Amniotic stem cell (primary cell): ENCODE results near the gene KCNT2.
A peak's percentile ranks its signal among the peaks of the same experiment; 100 is the strongest.
"Not testable (repeated sequence)": the region's sequence is repeated elsewhere in the genome, so short reads cannot be mapped to it uniquely, and the experiment has no call there.

Source experiments
- DNase-seq: peaks from one replicate; lab custom pipeline; 2025; lab: John Stamatoyannopoulos, UW

The KCNT2 gene

DNA sequence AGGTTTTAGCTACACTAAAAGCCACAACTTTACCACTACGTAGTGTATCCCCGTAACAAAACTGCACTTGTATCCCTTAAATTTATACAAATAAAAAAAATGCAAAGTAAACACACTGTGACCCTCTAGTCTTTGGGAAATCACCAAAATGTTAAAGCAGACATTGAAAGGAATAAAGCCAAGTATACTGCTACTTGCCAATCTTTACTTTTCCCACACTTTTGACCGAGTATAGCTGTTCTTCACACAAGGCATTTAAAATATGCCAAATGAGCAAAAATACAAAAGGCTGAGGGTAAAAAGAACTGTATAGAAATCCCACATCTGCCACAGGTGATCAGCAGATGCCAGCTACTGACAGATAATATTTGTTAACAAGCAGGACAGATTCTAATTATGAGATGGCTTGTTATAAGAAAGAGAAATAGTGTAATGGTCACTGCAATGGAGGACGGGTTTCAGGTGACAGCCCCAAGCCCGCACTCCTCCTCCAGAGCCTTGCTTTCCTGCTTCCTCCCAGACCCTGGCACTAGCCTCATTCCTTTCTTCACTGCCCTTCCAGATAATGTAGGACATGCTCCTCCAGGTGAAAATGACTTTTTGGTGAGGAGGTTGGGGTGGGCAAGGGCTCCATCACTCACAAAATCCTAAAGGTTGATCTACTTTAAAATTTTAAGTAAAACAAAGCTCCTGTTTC is 18.1 kb downstream of the KCNT2 start:
- DNase-seq, result no peak

DNA sequence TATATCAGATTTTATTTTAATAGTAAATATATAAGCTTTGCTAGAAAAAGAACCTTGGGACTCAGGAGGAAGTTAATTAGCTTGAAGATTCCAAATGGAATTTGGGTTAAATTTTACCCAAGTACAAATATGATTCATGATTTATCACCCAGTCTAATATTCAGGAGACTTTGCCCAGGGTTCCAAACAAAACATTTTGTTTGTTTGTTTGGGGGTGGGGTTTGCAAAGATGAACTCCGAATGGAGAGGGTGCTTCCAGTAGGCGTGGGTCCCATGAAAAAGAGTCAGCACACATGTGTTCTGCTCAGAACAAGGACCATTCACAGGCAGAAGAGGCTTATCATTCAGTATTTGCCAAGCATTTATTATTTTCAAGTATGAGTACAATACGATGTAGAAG is 23.5 kb downstream of the KCNT2 start:
- no peak for DNase-seq

DNA sequence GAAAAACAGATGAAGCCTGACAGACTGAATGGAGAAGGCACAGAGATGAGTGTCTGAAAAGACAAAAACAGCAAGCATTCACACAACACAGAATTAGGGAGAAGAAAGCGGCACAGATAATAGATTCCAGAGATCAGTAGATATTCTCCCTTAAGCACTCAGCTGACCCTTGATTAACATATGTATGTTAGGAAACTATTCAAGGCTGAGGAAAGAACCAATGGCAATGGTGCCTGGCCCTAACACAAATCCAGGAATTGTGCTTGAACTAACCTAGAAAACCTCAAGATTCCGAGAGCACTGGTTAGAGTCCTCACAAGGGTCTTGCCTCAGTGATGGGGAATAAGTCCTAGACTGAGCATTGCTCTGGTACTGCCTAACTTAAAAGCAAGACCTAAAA is 30.9 kb downstream of the KCNT2 start:
- no peak for DNase-seq

DNA sequence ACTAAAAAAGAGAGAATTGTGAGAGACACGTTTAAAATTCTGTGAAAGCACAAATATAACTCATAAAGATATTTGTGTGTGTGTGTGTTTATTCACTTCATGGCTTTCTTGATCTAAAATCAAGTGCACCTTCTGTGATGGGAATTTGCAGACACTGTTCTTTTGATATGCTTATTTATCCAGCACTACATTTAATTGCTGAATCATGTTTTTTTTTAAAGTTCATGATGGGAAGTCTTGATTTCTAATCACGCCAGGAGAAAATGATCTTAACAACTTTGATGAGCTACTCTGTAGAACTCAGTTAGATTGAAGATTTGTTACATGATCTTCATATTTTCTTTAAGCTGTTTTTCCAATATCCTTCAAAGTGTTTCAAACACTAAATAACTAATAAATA is 35.0 kb downstream of the KCNT2 start:
- DNase-seq, result no peak

DNA sequence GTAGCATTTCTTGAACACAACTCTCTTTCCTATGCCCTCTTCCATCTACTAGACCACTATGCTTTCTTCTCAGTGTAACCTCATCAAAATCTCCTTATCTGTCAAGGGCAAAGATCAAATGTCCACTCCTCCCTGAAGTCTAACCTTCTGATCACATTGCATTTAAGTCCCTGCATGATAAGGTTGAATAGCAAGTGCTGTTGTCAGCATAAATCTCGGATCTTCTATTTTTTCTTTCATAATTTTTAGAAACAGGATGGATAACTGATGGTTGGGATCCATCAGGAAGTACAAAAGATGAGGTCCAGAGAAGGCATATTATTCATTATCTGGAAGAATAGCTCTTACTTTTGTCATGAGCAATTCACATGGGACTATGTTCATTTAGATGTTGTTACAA is 41.0 kb downstream of the KCNT2 start:
- DNase-seq, result no peak

DNA sequence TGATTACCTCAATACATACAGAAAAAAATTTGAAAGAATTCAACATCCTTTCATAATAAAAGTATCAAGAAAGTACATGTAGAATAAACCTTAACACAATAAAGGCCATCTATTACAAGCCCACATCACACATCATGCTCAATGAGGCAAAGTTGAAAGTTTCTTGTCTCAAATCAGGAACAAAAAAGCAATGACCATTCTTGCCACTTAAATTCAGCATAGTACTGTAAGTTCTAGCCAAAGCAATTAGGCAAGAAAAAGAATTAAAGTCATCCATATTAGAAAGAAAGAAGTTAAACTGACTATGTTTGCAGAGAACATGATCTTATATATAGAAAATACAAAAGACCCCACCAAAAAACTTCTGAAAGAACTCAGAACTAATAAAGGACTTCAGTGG is 44.5 kb downstream of the KCNT2 start:
- DNase-seq, result no peak

DNA sequence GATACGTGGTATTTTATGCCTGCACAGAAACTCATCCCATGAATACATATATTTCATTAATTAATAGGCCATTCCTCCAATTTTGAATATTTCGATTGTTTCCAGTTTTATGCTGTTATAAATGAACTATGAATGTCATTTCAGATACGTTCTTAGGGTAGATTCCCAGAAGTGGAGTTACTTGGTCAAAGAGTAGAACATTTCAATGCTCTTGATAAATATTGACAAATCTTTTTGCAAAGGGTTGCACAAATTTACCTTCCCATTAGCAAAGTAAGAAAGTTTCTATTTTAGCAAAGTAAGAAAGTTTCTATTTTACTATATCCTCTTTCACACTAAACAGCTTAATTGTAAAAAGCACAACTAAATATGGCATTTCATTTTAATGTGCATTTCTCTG is 48.9 kb downstream of the KCNT2 start:
- DNase-seq, result no peak

DNA sequence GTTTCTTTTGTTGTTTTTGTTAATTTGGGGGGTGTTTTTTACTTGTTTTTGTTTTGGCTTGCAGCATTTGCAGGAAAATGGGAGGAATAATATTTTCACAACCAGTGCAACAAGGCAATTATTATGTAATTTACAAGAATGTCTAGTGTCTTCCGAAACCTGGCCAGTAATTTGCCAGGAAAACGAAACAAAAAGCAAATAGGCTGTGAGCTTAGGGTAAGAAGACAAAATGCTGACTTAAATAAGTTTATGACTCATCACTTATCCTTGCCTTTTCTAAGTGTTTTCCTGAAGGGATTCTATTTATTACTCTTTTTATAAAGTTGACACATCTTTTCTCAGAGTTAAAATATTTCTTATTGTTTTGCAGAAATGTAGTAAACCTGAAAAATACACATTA is 49.8 kb downstream of the KCNT2 start:
- DNase-seq, result peak; percentile 22

DNA sequence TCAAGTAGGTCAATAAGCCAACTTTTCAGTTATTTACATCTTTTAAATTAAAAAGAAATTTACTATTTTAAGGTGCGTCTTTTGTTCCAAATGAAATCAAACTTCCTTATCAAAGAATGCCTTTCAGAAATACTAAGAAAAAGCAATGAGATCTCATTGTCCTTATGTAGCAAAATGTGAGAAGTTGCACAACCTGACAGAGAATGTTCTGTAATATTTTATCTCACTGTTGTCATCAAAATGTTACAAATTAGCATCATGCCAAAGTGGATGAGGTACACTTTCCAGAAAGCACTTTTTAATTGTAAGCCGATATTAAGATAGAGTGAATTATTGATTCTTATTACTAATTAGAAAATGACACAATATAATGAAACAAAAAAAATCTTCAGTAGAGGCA is 50.4 kb downstream of the KCNT2 start:
- no peak for DNase-seq

DNA sequence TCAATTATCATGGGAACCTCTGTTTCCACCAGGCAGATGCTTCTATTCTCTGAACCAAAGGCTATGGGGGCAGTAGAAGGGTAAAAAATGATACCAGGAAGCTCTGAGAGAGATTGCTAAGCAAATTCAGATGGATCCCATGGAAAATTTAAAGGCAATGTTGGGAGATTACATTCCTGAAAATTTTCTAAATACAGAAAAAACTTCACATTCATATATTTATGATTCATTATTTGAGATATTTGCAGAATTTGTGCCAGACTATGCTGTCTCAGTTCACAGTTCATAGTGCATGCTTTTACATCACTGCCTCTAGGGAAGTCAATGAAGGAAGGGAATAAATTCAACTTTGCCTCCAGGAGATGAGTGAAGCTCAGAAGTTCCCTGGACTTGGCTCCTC is 57.5 kb downstream of the KCNT2 start:
- no peak for DNase-seq

DNA sequence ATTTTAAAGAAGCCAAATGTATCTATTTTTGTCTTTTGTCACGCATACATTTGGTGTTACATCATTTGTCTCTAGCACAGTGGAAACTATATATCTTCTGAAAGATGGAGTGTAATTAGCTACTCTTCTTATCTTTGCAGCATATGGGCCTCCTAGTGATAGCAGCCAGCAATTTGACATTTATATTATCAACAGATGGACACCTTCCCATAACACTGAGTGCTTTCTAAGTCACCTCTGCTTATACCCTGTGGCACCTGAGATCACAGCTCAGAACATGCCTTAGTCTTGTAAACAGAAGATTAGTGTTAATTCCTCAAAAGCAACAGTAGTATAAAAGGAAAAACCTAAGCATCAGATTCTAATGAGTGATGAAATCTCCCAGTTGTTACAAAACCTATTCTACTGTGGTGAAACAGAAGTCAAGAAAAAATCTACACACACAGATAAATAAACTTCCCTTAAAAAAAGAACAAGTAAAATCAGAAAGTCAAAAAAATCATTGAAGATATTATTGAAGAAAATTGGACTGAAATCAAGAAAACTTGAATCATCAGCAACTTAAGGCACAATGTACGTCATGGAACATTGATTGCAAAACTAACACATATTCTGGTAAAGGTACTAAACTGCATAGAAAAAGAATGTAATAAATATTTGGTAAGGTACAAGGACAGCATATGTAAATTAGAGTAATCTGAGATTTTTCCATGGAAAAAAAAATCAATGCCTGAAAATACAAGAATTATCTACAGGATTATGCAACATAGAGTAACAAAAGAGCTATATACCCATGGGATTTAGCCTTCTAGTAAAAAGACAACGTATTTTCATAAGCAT is 61.7 kb downstream of the KCNT2 start:
- no peak for DNase-seq

DNA sequence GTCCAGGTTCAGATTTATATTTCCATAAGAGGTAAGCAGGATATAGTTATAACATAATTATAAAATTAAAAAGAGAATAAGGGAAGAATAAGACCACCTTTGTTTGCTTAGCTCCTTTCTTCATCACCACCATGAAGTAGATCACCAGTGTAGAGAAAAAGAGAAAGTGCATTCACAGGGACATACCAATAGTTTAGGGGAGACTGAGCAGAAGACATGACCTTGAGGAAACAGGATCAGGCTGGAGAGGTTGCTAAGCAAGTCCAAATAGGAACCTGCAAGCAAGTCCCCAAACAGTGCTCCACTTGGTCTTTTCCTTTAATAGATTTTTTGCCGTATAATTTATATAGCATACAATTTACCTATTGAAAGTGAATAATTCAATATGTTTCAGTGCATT is 63.0 kb downstream of the KCNT2 start:
- DNase-seq, result no peak

DNA sequence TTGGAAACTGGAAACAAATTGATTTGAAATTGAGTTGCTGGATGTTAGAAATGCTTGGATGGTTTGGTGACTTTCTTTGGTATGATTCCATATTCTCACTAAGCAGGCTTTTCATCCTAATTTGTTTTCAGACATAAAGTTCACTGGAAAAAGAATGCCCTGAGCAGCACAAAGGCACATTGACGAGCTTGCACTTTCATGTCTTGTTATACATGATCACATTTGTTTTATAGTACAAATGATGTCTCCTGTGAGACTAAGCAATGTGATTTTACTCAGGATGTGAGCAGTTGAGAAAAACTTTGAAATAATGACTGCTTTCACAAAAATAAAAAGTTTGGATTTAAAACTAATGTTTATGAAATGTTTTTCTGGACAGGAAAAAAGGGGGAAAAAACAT is 63.6 kb downstream of the KCNT2 start:
- DNase-seq, result no peak

DNA sequence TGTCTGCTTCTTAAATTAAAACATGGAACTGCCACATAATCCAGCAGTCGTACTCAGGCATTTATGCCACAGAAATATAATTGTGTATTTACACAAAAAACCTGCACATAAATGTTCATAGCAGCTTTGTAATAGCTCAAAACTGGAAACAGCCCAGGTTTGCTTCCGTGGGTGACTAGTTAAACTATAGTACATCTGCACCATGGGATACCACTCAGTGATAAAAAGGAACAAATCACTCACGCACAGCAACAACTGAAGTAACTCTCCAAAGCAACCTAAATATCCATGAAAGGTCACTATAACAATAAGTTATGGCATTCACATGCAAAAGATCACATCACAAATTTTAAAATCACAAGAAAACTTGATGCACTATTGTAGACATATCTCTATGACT is 64.4 kb downstream of the KCNT2 start:
- DNase-seq, result no peak

DNA sequence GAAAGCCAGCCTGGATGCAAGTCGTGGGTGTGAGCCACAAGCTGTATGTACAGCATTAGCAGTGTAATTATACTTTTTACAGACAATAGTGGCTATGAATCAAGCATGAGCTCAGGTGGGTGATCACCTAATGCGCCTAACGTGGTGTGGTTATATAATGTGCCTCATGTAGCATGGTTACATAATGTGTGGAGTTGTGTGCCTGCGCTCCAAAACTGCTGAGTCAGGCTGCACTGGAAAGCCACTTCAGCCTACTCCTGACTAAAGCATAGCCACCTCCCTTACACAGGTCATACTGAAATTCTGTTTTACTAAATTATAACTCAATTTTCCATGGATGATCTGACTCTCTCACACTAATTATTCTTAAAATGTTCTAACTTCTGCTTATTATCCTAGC is 69.8 kb downstream of the KCNT2 start:
- DNase-seq, result no peak

DNA sequence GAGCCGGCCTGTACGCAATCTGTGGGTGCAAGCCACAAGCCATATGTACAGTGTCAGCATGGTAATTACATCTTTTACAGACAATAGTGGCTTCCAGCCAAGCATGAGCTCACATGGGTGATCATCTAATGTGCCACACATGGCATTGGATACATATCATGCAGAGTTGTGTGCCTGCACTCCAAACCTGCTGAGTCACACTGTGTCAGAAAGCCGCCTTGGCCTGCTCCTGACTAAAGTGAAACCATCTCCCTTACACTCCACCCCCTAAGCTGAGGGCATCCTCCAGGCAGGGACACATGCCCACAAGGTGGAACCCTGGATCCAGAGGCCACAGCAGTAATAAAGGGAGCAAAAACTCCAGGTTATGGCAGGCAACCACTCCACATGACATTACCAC is 72.5 kb downstream of the KCNT2 start:
- DNase-seq, result no peak

DNA sequence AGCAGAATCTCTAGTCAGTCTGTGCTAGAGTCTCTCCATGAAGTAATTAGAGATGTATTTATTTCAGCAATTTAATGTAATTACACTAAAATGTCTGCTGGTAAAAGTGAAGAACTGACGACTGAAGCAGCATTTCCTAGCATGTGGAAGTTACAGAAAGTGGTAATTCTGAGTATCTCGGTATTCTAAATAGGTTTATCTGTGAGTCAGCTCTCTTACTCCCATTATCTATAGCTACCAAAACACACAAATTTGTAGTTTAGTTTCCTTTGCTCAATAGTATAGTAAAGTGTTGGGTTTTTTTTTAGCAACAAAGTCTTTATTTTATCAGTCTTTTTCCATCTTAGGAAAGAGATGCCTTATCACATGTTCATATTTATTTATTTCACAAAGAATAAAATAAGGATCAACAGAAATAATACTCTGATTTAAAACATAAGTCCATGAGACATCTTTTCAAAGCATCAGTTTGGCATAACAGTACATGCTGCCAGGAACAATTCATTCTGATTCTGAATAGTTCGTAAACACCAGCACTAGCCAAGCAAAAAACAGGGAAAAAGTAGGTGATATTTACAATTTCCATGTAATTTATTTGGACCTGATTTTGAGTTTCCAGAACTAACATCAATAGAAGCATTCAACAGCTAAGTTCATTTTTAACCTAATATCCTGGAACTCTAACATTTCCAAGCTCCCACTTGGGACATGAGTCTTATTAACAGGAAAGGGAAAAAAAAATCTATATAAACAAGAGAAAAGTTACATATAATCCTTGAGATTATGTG is 76.3 kb downstream of the KCNT2 start:
- no peak for DNase-seq

DNA sequence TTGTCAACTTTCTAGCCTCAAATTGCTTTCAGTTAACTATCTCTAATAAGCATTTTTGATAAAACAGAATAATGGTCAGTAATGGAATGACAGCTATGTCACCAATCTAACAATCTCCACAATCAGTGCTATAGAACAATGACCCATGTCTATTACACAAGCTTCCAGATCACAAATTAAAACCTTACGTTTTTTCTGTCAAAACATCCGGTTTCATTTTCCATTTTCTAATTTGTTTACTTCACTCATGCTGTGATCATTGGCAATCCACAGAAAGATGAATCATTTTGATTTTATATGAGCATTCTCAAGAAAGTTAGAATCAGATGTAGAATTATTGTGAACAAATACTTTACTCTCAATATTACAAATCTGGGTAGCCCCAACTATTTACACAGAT is 80.3 kb downstream of the KCNT2 start:
- DNase-seq, result no peak

DNA sequence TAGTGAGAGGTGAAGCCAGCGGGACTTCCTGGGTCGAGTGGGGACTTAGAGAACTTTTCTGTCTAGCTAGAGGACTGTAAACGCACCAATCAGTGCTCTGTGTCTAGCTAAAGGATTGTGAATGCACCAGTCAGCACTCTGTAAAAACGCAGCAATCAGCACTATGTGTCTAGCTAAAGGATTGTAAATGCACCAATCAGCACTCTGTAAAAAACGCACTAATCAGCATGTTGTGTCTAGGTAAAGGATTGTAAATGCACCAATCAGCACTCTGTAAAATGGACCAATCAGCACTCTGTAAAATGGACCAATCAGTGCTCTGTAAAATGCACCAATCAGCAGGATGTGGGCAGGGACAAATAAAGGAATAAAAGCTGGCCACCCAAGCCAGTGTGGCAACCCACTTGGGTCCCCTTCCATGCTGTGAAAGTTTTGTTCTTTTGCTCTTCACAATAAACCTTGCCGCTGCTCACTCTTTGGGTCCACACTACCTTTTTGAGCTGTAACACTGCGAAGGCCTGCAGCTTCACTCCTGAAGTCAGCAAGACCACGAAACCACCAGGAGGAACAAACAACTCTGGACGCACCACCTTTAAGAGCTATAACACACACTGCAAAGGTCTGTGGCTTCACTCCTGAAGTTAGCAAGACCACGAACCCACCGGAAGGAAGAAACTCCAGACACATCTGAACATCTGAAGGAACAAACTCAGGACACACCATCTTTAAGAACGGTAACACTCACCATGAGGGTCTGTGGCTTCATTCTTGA is 85.5 kb downstream of the KCNT2 start:
- DNase-seq, result not testable (repeated sequence)

DNA sequence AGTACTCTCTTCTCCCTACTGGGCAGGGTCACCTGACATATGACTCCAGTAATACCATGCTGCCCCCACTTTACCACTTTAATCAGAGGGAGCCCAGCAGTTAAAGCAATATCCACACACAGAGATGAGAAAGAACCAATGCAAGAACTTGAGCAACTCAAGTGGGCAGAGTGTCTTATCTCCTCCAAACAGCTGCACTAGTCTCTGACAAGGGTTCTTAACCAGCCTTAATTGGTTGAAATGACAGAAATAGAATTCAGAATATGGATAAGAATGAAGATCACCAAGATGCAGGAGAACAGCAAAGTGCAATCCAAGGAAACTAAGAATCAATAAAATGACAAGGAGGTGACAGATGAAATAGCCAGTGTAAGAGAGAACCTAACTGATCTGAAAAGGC is 91.0 kb downstream of the KCNT2 start:
- DNase-seq, result no peak

DNA sequence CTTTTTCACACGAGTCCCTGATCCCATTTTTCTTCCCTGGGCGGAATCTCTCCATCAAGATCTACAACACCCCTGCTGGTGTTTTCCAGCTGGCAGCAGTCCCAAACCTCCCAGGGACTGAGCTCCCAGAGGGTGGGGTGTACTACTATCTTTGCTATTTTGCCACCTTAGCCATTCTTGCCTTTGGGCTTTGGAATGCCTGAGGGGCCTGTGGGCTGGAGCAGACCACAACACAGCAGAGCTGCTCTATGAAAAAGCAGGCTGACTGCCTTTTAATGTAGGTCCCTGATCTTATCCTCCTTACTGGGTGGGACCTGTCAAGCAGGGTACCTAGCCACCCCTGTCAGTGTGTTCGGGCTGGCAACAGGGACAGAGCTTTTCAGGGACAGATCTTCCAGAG is 91.9 kb downstream of the KCNT2 start:
- DNase-seq, result no peak

DNA sequence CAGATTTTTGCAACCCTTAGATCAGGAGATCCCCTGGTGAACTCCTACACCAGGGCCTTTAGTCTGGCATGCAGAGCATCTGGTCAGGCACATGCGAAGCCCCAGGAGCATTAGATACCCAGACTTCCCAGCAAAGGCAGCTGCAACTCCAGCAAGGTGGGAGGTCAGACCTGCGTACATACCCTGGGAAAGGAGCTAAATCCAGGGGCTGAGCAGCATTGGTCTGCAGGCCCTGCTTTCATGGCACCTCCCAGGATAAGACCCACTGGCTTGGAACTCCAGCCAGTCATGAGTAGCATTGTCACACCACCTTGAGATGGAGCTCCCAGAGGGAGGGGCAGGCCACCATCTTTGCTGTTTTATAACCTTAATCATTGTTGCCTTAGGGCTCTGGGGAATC is 92.3 kb downstream of the KCNT2 start:
- DNase-seq, result no peak
